GM18520 (cell line): ENCODE data around the gene COX7A2L.
"Not testable (repeated sequence)": the region's sequence is repeated elsewhere in the genome, so short reads cannot be mapped to it uniquely, and the experiment has no call there.

ENCODE experiments used
- ATAC-seq: cut with Tn5 transposase; IDR thresholded peaks from one replicate; pipeline ENCODE4 v1.9.1; 2021; ENCODE audit not compliant: unreplicated experiment

The COX7A2L gene

GRCh38 chr2:42340045-42340937, 20.7 kb downstream of the COX7A2L start:
- no peak for ATAC-seq

- no peak for ATAC-seq
Observed at GRCh38 chr2:42339191-42339912, 21.7 kb downstream of the COX7A2L start.

- no peak for ATAC-seq
Observed at GRCh38 chr2:42338567-42339190, 22.3 kb downstream of the COX7A2L start.

- no peak for ATAC-seq
Observed at GRCh38 chr2:42337846-42338566, 23.0 kb downstream of the COX7A2L start.

GRCh38 chr2:42337356-42337820, 23.6 kb downstream of the COX7A2L start:
- ATAC-seq: no peak

GRCh38 chr2:42336361-42336965, 24.6 kb downstream of the COX7A2L start:
- ATAC-seq: no peak

GRCh38 chr2:42335514-42336104, 25.4 kb downstream of the COX7A2L start:
- no peak for ATAC-seq

GRCh38 chr2:42334865-42335264, 26.2 kb downstream of the COX7A2L start:
- ATAC-seq: not testable (repeated sequence)

- no peak for ATAC-seq
Observed at GRCh38 chr2:42334220-42334619, 26.8 kb downstream of the COX7A2L start.

- no peak for ATAC-seq
Observed at GRCh38 chr2:42333579-42333978, 27.4 kb downstream of the COX7A2L start.

- ATAC-seq: no peak
Observed at GRCh38 chr2:42332575-42332974, 28.4 kb downstream of the COX7A2L start.

- ATAC-seq: no peak
Observed at GRCh38 chr2:42331569-42332284, 29.3 kb downstream of the COX7A2L start.

- no peak for ATAC-seq
Observed at GRCh38 chr2:42329736-42330135, 31.3 kb downstream of the COX7A2L start.

GRCh38 chr2:42328923-42329322, 32.1 kb downstream of the COX7A2L start:
- ATAC-seq: no peak

- no peak for ATAC-seq
Observed at GRCh38 chr2:42328148-42328833, 32.7 kb downstream of the COX7A2L start.

- peak; percentile 62 for ATAC-seq
Observed at GRCh38 chr2:42327125-42327524, 33.9 kb downstream of the COX7A2L start.

- no peak for ATAC-seq
Observed at GRCh38 chr2:42325609-42326008, 35.4 kb downstream of the COX7A2L start.

GRCh38 chr2:42324949-42325348, 36.1 kb downstream of the COX7A2L start:
- no peak for ATAC-seq

GRCh38 chr2:42324244-42324643, 36.8 kb downstream of the COX7A2L start:
- ATAC-seq: no peak
